ENCODE results near the gene ANXA6.
"Not testable (repeated sequence)": the region's sequence is repeated elsewhere in the genome, so short reads cannot be mapped to it uniquely, and the experiment has no call there.

ANXA6 gene

DNA sequence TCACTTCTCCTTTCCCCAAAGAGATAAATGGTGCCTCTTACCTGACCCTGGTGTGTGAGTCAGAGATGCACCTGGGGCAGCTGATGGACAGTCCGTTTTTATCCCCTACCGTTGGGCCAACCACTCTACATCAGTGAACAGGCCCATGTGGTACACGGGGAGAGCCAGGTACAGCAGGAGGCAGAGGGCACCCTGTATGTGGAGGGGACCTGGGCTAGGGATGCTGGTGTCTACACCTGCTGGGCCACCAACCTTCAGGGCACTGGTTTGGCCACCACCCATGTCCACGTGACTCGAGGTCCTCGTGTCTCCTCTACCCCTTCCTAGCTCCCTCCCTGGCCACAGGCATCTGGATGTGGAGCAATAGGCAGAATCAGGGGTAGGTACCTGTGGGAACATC, 22.7 kb upstream of the ANXA6 start:
- DNase-seq, result no peak

GRCh38 chr5:151179489-151179840, 21.9 kb upstream of the ANXA6 start:
- no peak for DNase-seq

GRCh38 chr5:151178777-151179488, 21.4 kb upstream of the ANXA6 start:
- DNase-seq, result no peak

DNA sequence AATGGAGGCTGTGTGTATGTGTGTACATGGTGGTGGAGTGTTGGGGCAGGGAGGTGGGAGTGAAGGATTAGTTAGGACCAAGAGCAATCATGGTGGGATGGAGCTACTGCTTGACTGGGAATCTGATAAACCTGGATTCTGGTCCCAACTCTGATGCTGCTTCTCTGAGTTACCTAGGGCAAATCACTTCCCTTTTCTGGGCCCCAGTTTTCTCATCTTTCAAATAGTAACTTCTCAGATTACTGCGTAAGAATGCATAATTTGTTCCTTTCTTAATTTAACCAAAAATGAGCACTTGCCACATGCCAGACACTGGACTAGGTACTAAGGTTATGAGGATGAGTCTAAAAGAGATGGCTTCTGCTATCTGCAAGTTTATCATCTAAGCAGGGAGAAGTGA, 20.8 kb upstream of the ANXA6 start:
- DNase-seq, result no peak

GRCh38 chr5:151176268-151176667, 18.7 kb upstream of the ANXA6 start:
- not testable (repeated sequence) for DNase-seq

GRCh38 chr5:151174612-151175101, 17.1 kb upstream of the ANXA6 start:
- no peak for DNase-seq

GRCh38 chr5:151173711-151174611, 16.4 kb upstream of the ANXA6 start:
- DNase-seq, result no peak

- DNase-seq, result no peak
Measured at GRCh38 chr5:151171529-151171928, 13.9 kb upstream of the ANXA6 start.

DNA sequence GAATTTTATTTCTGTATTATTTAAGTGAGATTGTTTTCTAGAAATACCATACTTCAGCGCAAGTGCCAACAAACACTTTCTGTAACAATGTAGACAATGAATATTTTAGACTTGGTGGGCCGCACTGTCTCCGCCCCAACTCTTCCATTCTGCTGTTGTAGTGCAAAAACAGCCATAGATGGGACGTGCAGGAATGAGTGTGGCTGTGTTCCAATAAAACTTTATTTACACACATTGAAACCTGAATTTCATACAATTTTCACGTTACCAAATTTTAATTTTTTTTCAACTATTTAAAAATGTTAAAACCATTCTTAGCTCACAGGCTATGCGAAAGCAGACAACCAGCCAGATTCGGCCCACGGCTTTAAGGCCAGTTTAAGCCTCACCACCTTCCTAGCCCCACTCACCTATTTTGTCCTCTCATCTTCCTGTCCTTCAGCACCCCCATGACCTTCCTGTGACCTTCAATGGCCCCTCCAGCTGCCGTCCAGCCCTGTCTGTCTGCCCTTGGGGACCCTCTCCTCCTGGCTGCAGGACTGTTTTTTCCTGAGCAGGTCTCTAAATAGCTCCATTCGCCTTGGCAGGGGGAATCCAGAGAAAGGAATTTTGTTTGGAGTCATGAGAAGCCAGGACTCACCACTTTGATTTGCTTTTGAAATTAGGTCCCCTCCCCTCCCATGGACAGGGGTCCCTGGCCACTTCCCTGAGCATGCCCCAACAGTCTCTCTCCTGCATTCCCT, 11.2 kb upstream of the ANXA6 start:
- DNase-seq, result no peak

DNA sequence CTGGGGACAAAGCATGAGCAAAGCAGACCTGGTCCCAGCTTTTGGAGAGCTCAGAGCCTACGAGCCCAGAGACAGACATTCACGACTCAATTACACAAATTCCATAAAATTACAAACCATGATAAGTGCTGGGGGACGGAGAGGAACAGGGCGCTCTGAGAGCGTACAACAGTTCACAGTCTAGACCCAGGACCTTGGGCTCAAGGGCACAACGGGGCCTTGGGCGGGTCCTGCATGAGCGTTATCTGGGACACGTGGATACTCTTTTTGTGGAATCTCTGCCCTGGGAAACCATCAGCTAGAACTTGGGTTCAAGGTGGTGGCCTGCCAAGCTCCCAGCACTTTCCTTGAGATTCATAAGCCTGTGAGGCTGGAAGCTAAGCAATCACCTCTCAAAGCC, 9.4 kb upstream of the ANXA6 start:
- no peak for DNase-seq

- peak; percentile 58 for DNase-seq
Measured at GRCh38 chr5:151164687-151165392, 7.3 kb upstream of the ANXA6 start.

DNA sequence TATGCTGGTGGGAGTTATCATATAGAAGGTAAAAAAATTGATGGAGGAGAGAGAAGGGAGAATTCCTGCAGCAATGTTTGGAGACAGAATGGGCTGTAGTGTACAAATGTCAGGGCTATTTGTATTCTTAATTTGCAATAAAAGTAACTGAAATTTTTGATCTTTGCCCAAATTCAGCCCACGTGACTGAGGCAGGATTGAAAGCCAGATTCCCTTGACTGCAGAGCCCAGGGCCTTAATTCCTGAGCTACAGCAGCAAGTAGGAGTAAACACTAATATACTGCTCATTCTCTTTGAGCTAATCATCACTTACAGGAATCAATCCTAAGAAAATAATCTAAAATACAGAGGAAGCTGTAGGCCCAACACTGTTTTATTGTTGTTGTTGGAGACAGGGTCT, 5.2 kb upstream of the ANXA6 start:
- DNase-seq, result no peak

DNA sequence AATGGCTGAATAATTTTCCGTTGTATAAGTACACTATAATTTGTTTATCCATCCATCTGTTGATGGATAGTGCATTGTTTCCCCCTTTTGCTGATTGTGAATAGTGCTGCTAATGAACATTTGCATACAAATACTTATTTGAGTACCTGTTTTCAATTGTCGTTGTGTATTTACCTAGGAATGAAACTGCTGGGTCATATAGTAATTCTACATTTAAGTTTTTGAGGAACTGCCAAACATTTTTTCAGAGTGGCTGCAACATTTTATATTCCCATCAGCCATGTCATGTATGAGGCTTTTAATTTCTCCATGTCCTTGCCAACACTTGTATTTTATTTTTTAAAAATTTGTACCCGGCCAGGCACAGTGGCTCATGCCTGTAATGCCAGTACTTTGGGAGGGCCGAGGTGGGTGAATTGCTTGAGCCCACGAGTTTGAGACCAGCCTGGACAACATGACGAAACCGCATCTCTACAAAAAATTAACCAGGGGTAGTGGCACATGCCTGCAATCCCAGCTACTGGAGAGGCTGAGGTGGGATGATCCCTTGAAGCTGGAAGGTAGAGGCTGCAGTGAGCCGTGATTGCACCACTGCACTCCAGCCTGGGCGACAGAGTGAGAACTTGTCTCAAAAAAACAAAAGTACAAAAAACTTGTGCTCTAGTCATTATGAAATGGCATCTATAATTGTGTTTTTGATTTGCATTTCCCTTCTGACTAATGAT, 2.2 kb upstream of the ANXA6 start:
- no peak for DNase-seq

GRCh38 chr5:151158287-151158661, 695 bp upstream of the ANXA6 start:
- DNase-seq, result no peak

- no peak for DNase-seq
Measured at GRCh38 chr5:151156507-151157420, 815 bp downstream of the ANXA6 start.

GRCh38 chr5:151155775-151156506, 1.6 kb downstream of the ANXA6 start:
- DNase-seq, result no peak

GRCh38 chr5:151154931-151155774, 2.4 kb downstream of the ANXA6 start:
- DNase-seq, result no peak

DNA sequence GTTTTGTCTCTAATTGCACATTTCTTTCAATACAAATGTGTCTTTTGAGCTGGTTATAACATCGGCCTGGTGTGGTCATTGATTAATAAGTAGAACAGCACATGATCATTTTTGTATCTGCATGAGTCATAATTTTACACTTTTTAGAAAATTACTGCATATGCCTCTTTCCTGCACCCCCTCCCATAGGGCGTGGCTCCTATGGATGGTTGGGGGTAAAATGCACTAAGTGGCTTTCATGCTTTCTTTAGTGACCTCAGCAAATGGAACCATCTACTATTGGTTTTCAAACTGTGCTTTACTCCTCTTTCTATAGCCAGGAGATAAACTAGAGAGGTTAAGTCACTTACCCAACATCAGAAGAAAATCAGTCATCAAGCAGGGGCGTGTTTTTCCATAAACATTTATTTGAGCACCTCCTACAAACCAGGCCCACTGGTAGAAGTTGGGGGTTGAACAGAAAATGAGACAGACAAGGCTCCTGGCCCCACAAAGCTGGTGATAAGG, 3.8 kb downstream of the ANXA6 start:
- no peak for DNase-seq

GRCh38 chr5:151153300-151153699, 4.3 kb downstream of the ANXA6 start:
- no peak for DNase-seq

Data from GDM1 (cell line).